ENCODE data around the gene GRAP2.
A peak's percentile ranks its signal among the peaks of the same experiment; 100 is the strongest.

The GRAP2 gene

DNA sequence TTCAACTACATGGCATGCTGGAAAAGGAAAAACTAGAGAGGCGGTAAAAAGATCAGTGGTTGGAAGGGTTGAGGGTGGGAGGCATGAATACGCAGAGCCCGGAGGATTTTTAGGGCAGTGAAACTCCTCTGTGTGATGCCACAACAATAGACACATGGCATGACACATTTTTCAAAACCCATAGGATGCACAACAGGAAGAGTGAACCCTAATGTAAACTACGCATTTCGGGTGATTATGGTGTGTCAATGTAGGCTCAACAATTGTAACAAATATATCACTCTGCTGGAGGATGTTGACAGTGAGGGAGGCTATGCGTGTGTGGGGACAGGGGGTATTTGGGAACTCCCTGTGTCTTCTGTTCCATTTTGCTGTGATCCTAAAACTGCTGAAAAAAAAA lies 78.2 kb downstream of the GRAP2 start:
- Histone ChIP-seq H3K4me1 (ENCODE audit: control insufficient read depth in 2 of 2, insufficient read depth in 2 of 2, low read length in 2 of 2) (no peaks in the 10 kb centered on the region), H3K9me3 (ENCODE audit: control insufficient read depth in 2 of 2, low read length in 2 of 2) (no peaks in the 10 kb centered on the region), H3K27ac (ENCODE audit: low read depth in 2 of 2, low read length in 2 of 2) (no peak overlapping the region), H3K4me3 (ENCODE audit: low read length in 2 of 2) (no peak overlapping the region), H3K27me3 (ENCODE audit: control insufficient read depth in 2 of 2, insufficient read depth in 2 of 2, low read length in 2 of 2) (peaks cover 0 to 2% of the 10 kb centered on the region in 2 donors), H3K36me3 (ENCODE audit: control insufficient read depth in 2 of 2, insufficient read depth in 2 of 2, low read length in 2 of 2) (no peaks in the 10 kb centered on the region), H3K9ac (ENCODE audit: low read depth in 1 of 2, low read length in 2 of 2) (no peak overlapping the region)

DNA sequence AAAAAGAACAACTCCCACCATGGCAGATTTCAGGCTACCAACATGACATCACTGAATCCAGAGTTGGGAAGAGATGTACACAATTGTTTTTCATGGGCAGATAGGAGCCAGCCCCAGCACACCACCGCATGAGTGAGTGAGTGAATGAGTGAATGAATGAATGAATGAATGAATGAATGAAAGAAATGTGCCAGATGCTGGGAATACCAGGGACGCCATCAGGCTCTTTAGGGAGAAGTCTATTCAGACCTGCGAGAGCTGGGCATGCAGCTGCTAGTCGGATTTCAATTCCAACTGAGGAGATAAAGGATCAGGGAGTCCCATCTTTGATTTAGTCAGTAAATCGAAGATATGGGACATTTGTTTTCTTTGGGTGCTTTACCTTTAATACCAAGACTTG lies 78.6 kb downstream of the GRAP2 start:
- no peaks in the 10 kb centered on the region for H3K36me3 ChIP-seq (ENCODE audit: control insufficient read depth in 2 of 2, insufficient read depth in 2 of 2, low read length in 2 of 2)
- H3K27ac ChIP-seq (ENCODE audit: low read depth in 2 of 2, low read length in 2 of 2) = no peak overlapping the region
- no peak overlapping the region for H3K9ac ChIP-seq (ENCODE audit: low read depth in 1 of 2, low read length in 2 of 2)
- H3K9me3 ChIP-seq (ENCODE audit: control insufficient read depth in 2 of 2, low read length in 2 of 2) = no peaks in the 10 kb centered on the region
- H3K4me1 ChIP-seq (ENCODE audit: control insufficient read depth in 2 of 2, insufficient read depth in 2 of 2, low read length in 2 of 2) = no peaks in the 10 kb centered on the region
- H3K4me3 ChIP-seq (ENCODE audit: low read length in 2 of 2) = no peak overlapping the region
- H3K27me3 ChIP-seq (ENCODE audit: control insufficient read depth in 2 of 2, insufficient read depth in 2 of 2, low read length in 2 of 2) = peaks cover 0 to 2% of the 10 kb centered on the region in 2 donors

DNA sequence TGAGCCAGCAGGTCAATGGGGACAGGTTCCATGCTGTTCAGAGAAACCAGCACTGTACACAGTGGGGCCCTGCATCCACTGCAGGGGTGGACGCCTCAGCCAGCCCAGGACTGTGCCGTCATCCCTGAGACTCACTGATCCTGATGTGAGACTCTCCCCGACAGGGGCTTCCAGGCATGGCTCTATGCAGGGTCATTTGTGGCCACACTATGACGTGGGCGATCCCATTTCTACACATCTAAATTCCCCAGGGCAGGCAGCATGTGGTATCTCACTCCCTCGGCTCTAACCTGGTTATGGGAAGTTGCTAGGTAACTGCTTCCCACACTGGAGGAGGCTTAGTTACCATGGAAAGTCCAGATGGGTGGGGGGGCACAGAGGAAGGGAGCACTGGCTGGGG lies 79.7 kb downstream of the GRAP2 start:
- Histone ChIP-seq H3K27ac (ENCODE audit: low read depth in 2 of 2, low read length in 2 of 2) (no peak overlapping the region), H3K36me3 (ENCODE audit: control insufficient read depth in 2 of 2, insufficient read depth in 2 of 2, low read length in 2 of 2) (no peaks in the 10 kb centered on the region), H3K27me3 (ENCODE audit: control insufficient read depth in 2 of 2, insufficient read depth in 2 of 2, low read length in 2 of 2) (peaks cover 0 to 2% of the 10 kb centered on the region in 2 donors), H3K4me3 (ENCODE audit: low read length in 2 of 2) (no peak overlapping the region), H3K9ac (ENCODE audit: low read depth in 1 of 2, low read length in 2 of 2) (no peak overlapping the region), H3K4me1 (ENCODE audit: control insufficient read depth in 2 of 2, insufficient read depth in 2 of 2, low read length in 2 of 2) (peaks cover 0 to 8% of the 10 kb centered on the region in 2 donors), H3K9me3 (ENCODE audit: control insufficient read depth in 2 of 2, low read length in 2 of 2) (no peaks in the 10 kb centered on the region)

DNA sequence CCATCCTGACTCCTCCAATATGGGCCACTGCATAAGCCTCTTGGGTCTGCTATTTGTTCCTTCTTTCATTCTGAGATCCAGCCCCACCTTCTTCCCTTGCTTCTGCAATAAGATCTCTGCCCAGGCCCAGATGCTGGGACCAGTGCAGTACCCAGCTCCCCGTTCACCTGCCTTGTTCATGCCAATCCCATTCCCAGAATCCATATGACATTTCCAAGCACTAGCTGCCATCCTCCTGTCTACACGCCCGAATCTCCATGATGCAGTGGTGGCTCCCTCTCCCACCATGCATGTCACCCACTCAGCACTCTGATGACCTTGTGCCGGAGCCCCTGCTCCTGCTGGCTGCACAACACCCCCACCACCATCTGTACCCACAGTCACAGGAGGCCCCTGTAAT lies 82.5 kb downstream of the GRAP2 start:
- Histone ChIP-seq H3K36me3 (ENCODE audit: control insufficient read depth in 2 of 2, insufficient read depth in 2 of 2, low read length in 2 of 2) (no peaks in the 10 kb centered on the region), H3K27ac (ENCODE audit: low read depth in 2 of 2, low read length in 2 of 2) (no peak overlapping the region), H3K9ac (ENCODE audit: low read depth in 1 of 2, low read length in 2 of 2) (no peak overlapping the region), H3K27me3 (ENCODE audit: control insufficient read depth in 2 of 2, insufficient read depth in 2 of 2, low read length in 2 of 2) (no peaks in the 10 kb centered on the region), H3K4me3 (ENCODE audit: low read length in 2 of 2) (no peak overlapping the region), H3K4me1 (ENCODE audit: control insufficient read depth in 2 of 2, insufficient read depth in 2 of 2, low read length in 2 of 2) (peaks cover 3 to 11% of the 10 kb centered on the region in 2 donors), H3K9me3 (ENCODE audit: control insufficient read depth in 2 of 2, low read length in 2 of 2) (no peaks in the 10 kb centered on the region)

DNA sequence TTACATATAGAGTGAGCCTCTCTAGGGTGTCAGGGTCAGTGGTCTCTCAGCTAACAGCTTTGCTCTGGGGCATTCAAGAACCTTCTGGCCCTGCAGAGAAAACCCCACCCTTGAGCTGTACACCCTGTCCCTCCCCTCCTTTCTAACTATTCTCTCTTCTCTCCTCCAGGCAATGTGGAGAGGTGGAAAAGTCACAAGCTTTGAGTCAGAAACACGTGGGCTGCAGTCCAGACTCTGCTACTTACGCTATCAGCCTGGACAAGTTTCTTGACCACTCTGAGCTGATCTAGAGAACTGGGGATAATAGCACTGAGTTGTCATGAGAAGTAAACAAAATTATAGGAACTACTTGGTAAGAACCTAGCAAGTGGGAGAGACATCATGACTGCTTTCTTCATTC lies 83.1 kb downstream of the GRAP2 start:
- Histone ChIP-seq H3K4me3 (ENCODE audit: low read length in 2 of 2) (no peak overlapping the region), H3K9ac (ENCODE audit: low read depth in 1 of 2, low read length in 2 of 2) (no peak overlapping the region), H3K9me3 (ENCODE audit: control insufficient read depth in 2 of 2, low read length in 2 of 2) (no peaks in the 10 kb centered on the region), H3K36me3 (ENCODE audit: control insufficient read depth in 2 of 2, insufficient read depth in 2 of 2, low read length in 2 of 2) (no peaks in the 10 kb centered on the region), H3K27me3 (ENCODE audit: control insufficient read depth in 2 of 2, insufficient read depth in 2 of 2, low read length in 2 of 2) (no peaks in the 10 kb centered on the region), H3K27ac (ENCODE audit: low read depth in 2 of 2, low read length in 2 of 2) (no peak overlapping the region), H3K4me1 (ENCODE audit: control insufficient read depth in 2 of 2, insufficient read depth in 2 of 2, low read length in 2 of 2) (peaks cover 3 to 11% of the 10 kb centered on the region in 2 donors)

DNA sequence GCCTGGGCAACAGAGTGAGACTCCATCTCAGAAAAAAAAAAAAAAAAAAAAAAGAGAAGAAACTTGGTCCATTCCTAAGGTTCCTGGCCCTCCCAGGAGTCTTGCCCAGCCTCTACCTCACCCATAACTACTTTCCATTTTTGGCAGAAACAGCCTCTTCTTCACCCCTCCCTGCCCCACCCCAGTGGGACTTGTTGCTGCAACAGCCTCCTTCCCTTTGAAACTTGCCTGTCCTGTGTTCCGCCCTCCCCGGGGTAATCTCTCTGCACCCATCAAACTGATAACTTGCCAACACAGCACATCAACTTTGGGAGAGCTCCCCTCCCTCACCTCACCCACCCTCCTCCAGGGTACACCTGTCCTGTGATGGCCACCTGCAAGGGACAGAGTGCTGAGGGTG lies 83.9 kb downstream of the GRAP2 start:
- Histone ChIP-seq H3K4me1 (ENCODE audit: control insufficient read depth in 2 of 2, insufficient read depth in 2 of 2, low read length in 2 of 2) (peaks cover 3 to 11% of the 10 kb centered on the region in 2 donors), H3K27ac (ENCODE audit: low read depth in 2 of 2, low read length in 2 of 2) (no peak overlapping the region), H3K9ac (ENCODE audit: low read depth in 1 of 2, low read length in 2 of 2) (no peak overlapping the region), H3K9me3 (ENCODE audit: control insufficient read depth in 2 of 2, low read length in 2 of 2) (no peaks in the 10 kb centered on the region), H3K27me3 (ENCODE audit: control insufficient read depth in 2 of 2, insufficient read depth in 2 of 2, low read length in 2 of 2) (no peaks in the 10 kb centered on the region), H3K36me3 (ENCODE audit: control insufficient read depth in 2 of 2, insufficient read depth in 2 of 2, low read length in 2 of 2) (no peaks in the 10 kb centered on the region), H3K4me3 (ENCODE audit: low read length in 2 of 2) (no peak overlapping the region)

DNA sequence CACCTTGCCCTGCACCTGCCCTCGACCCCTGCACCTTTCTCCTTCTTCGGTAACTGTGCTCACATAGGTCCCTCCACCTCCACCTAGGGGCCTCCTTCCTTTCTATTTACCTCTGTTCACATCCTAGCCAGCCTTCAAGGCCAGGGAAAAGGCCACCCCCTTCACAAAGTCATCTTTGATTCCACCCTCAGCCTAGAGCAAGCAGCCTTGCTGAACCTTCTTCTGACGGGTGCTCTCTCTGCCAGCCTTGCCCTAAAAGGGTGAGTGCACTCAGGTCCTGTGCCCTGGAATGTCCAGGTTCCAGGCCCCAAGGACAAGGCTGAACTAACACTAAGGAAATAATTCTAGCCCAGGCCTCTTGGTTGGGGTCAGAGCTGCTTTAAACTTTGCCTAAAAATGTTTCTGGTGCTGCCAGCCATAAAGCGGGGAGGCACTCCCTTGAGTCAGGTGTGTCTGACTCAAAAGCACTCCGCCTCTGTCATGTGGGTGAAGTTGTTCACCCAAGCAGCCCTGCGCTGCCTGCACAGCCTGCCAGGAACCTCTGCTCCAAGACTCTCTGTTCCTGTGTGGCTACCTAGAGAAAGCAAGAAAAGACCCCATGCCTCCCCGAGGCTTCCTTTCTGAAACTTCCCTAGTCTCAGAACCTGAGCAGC lies 84.6 kb downstream of the GRAP2 start:
- Histone ChIP-seq H3K9ac (ENCODE audit: low read depth in 1 of 2, low read length in 2 of 2) (peak overlapping the region in 1 of 2 donors; percentile 14), H3K4me3 (ENCODE audit: low read length in 2 of 2) (no peak overlapping the region), H3K4me1 (ENCODE audit: control insufficient read depth in 2 of 2, insufficient read depth in 2 of 2, low read length in 2 of 2) (peaks cover 3 to 11% of the 10 kb centered on the region in 2 donors), H3K27ac (ENCODE audit: low read depth in 2 of 2, low read length in 2 of 2) (peak overlapping the region in 1 of 2 donors; percentile 1), H3K27me3 (ENCODE audit: control insufficient read depth in 2 of 2, insufficient read depth in 2 of 2, low read length in 2 of 2) (no peaks in the 10 kb centered on the region), H3K9me3 (ENCODE audit: control insufficient read depth in 2 of 2, low read length in 2 of 2) (no peaks in the 10 kb centered on the region), H3K36me3 (ENCODE audit: control insufficient read depth in 2 of 2, insufficient read depth in 2 of 2, low read length in 2 of 2) (no peaks in the 10 kb centered on the region)

DNA sequence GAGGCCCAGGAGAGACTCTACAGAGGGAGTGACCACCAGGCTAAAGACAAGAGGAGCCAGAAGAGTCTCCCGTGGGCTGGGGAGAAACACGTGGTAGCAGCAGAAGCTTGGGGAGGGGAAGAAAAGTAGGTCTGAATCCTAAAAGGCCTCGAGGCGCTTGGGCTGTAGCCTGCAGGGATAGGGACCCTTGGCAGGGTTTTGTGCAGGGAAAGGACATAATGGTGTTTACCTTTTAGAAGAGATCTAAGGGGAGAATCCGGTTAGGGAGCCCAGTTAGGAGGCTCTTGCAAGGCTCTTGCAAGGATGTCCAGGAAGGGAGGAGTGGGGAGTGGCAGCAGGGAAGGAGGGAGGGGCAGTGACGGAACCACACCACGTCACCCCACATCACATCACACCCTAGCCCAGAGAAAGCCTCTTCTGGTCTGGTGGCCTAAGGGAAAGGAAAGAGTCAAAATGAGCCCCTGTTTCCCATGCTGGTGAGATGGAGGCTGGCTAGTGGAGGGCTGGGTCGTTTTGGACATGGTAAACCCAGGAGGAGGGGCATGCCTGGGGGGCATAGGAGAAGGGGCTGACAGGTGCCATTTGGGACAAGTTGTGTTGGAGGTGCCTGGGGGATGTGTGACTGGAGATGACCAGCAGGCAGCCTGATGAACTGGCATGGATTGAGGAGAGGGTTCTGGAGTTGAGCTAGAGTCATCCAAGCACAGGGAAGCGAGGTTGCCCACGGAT lies 87.7 kb downstream of the GRAP2 start:
- Histone ChIP-seq H3K9ac (ENCODE audit: low read depth in 1 of 2, low read length in 2 of 2) (no peak overlapping the region), H3K9me3 (ENCODE audit: control insufficient read depth in 2 of 2, low read length in 2 of 2) (no peaks in the 10 kb centered on the region), H3K4me1 (ENCODE audit: control insufficient read depth in 2 of 2, insufficient read depth in 2 of 2, low read length in 2 of 2) (peaks cover 3 to 11% of the 10 kb centered on the region in 2 donors), H3K36me3 (ENCODE audit: control insufficient read depth in 2 of 2, insufficient read depth in 2 of 2, low read length in 2 of 2) (no peaks in the 10 kb centered on the region), H3K27me3 (ENCODE audit: control insufficient read depth in 2 of 2, insufficient read depth in 2 of 2, low read length in 2 of 2) (peaks cover 0 to 10% of the 10 kb centered on the region in 2 donors), H3K27ac (ENCODE audit: low read depth in 2 of 2, low read length in 2 of 2) (no peak overlapping the region), H3K4me3 (ENCODE audit: low read length in 2 of 2) (no peak overlapping the region)

DNA sequence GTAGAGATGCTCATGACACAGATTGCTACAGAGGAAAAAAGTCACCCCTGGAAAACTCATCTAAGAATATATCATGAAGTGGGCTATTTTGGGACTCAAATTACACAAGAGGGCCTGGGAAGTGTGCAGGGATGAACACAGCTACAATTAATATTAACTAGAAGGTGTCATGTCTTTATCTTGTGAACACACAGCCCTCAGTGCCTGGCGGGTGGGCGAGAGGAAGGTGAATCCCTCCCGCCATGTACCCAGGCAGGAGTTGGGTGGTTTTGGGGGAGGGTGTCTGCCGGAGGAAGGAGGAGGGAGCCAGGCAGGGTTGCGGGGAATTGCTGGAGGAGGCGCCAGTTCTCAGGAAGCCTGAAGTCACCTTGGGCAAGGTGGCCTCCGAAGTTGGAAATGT lies 88.7 kb downstream of the GRAP2 start:
- Histone ChIP-seq H3K4me1 (ENCODE audit: control insufficient read depth in 2 of 2, insufficient read depth in 2 of 2, low read length in 2 of 2) (peaks cover 6 to 11% of the 10 kb centered on the region in 2 donors), H3K27ac (ENCODE audit: low read depth in 2 of 2, low read length in 2 of 2) (no peak overlapping the region), H3K27me3 (ENCODE audit: control insufficient read depth in 2 of 2, insufficient read depth in 2 of 2, low read length in 2 of 2) (peaks cover 0 to 13% of the 10 kb centered on the region in 2 donors), H3K4me3 (ENCODE audit: low read length in 2 of 2) (no peak overlapping the region), H3K36me3 (ENCODE audit: control insufficient read depth in 2 of 2, insufficient read depth in 2 of 2, low read length in 2 of 2) (no peaks in the 10 kb centered on the region), H3K9me3 (ENCODE audit: control insufficient read depth in 2 of 2, low read length in 2 of 2) (no peaks in the 10 kb centered on the region), H3K9ac (ENCODE audit: low read depth in 1 of 2, low read length in 2 of 2) (no peak overlapping the region)

DNA sequence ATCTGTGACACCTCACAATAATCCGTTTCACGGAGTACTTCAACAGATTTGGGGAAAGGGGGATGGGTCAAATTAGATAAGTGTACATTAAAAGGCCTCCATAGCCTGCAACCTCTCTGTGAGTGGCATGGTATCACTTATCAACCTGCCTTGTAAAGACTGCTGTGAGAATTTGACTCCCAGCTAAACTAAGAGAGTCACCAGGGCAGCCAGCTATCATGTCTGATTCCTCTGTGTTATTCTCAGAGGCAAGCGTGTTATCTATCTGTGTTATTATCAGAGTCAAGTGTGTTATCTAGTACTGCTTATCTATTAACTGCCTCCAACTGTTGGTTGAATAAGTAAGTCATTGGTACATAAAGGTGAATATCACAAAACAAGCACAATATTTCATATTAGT lies 89.8 kb downstream of the GRAP2 start:
- Histone ChIP-seq H3K4me3 (ENCODE audit: low read length in 2 of 2) (no peak overlapping the region), H3K9ac (ENCODE audit: low read depth in 1 of 2, low read length in 2 of 2) (no peak overlapping the region), H3K27ac (ENCODE audit: low read depth in 2 of 2, low read length in 2 of 2) (no peak overlapping the region), H3K27me3 (ENCODE audit: control insufficient read depth in 2 of 2, insufficient read depth in 2 of 2, low read length in 2 of 2) (peaks cover 0 to 13% of the 10 kb centered on the region in 2 donors), H3K36me3 (ENCODE audit: control insufficient read depth in 2 of 2, insufficient read depth in 2 of 2, low read length in 2 of 2) (no peaks in the 10 kb centered on the region), H3K9me3 (ENCODE audit: control insufficient read depth in 2 of 2, low read length in 2 of 2) (no peaks in the 10 kb centered on the region), H3K4me1 (ENCODE audit: control insufficient read depth in 2 of 2, insufficient read depth in 2 of 2, low read length in 2 of 2) (peaks cover 5 to 6% of the 10 kb centered on the region in 2 donors)

Data from mucosa of rectum (tissue), 2 donors.